SK-N-SH (cell line): ENCODE data around the gene NRL. TPM values are rescaled to one million over a fixed set of nuclear protein-coding genes. Genes with fewer than 3 reads are reported as not detected.
A peak's percentile ranks its signal among the peaks of the same experiment; 100 is the strongest.

ENCODE experiments used
- CTCF ChIA-PET: fragments of 300-600, 350-600 bp; formaldehyde crosslinking; extraction: SDS; loops from one replicate; lab custom pipeline; 2021; lab: Yijun Ruan, JAX
- POLR2A ChIA-PET: fragments of 350-600 bp; sonication (Branson Sonifier 250); formaldehyde crosslinking; extraction: SDS; loops from one replicate; lab custom pipeline; 2020; ENCODE audit warnings: antibody characterized with exemption, inconsistent platforms; lab: Yijun Ruan, JAX
- DNase-seq: peaks from one replicate; pipeline ENCODE4 v3.0.0; 2012
- H2AFZ ChIP-seq: fragments of 200-600 bp; sonication (generic); 2 replicates; pipeline ENCODE4 v1.8.1; 2016; ENCODE audit warnings: antibody characterized with exemption, mild to moderate bottlenecking, low read depth
- H3F3A ChIP-seq: fragments of 200-600 bp; sonication (generic); replicated peaks from 2 replicates; pipeline ENCODE3; 2016; ENCODE audit warnings: antibody characterized with exemption, mild to moderate bottlenecking; ENCODE audit not compliant: insufficient read depth
- H3K27ac ChIP-seq, 2 experiments: fragments of 200-500 bp in 1 of 2; fragments of 200-600 bp in 1 of 2; sonication (Bioruptor generic) in 1 of 2; sonication (generic), shearing (Covaris generic) in 1 of 2; 2 replicates each; pipeline versions ENCODE4 v1.5.1 to v1.6.1; 2014 to 2016; ENCODE audit warnings: low read depth in 2 of 2, inconsistent platforms in 1 of 2, low read length in 1 of 2, mild to moderate bottlenecking in 1 of 2, mixed read lengths in 1 of 2
- H3K27me3 ChIP-seq: fragments of 200-600 bp; sonication (generic), shearing (Covaris generic); 2 replicates; pipeline ENCODE4 v1.6.1; 2016; ENCODE audit warnings: mixed run types; ENCODE audit not compliant: insufficient read depth
- H3K36me3 ChIP-seq, 2 experiments: fragments of 200-500 bp in 1 of 2; fragments of 200-600 bp in 1 of 2; sonication (Bioruptor generic) in 1 of 2; sonication (generic) in 1 of 2; replicated peaks in 1 of 2; 2 replicates each; pipeline versions ENCODE3 to v1.5.1; 2014 to 2016; ENCODE audit warnings: low read length in 1 of 2, mild to moderate bottlenecking in 1 of 2; ENCODE audit not compliant: insufficient read depth in 2 of 2, control insufficient read depth in 1 of 2
- H3K4me1 ChIP-seq, 2 experiments: fragments of 200-500 bp in 1 of 2; fragments of 200-600 bp in 1 of 2; sonication (Bioruptor generic) in 1 of 2; sonication (generic), shearing (Covaris generic) in 1 of 2; 2 replicates each; pipeline versions ENCODE4 v1.5.1 to v1.6.1; 2014 to 2016; ENCODE audit warnings: low read depth in 1 of 2, low read length in 1 of 2, mixed run types in 1 of 2; ENCODE audit not compliant: insufficient read depth in 2 of 2, control insufficient read depth in 1 of 2
- H3K4me2 ChIP-seq: fragments of 200-600 bp; sonication (generic), shearing (Covaris generic); 2 replicates; pipeline ENCODE4 v1.6.1; 2017; ENCODE audit warnings: mixed run types
- H3K4me3 ChIP-seq, 2 experiments: fragments of 200-500 bp in 1 of 2; fragments of 200-600 bp in 1 of 2; sonication (Bioruptor generic) in 1 of 2; sonication (generic), shearing (Covaris generic) in 1 of 2; 2 replicates each; pipeline versions ENCODE4 v1.5.1 to v1.8.1; 2014 to 2016; ENCODE audit warnings: low read depth in 2 of 2, inconsistent platforms in 1 of 2, low read length in 1 of 2, mild to moderate bottlenecking in 1 of 2, mixed read lengths in 1 of 2, moderate library complexity in 1 of 2
- H3K79me2 ChIP-seq: fragments of 200-600 bp; sonication (generic); 2 replicates; pipeline ENCODE4 v1.8.1; 2017; ENCODE audit warnings: mild to moderate bottlenecking; ENCODE audit not compliant: insufficient read depth
- H3K9ac ChIP-seq: fragments of 200-600 bp; sonication (generic); 2 replicates; pipeline ENCODE4 v1.6.1; 2017; ENCODE audit warnings: mixed run types
- H3K9me2 ChIP-seq: fragments of 200-600 bp; sonication (generic); 2 replicates; pipeline ENCODE4 v1.6.1; 2017; ENCODE audit warnings: mixed run types
- H3K9me3 ChIP-seq: fragments of 200-600 bp; sonication (generic); 2 replicates; pipeline ENCODE4 v1.6.1; 2017; ENCODE audit warnings: mixed run types, mild to moderate bottlenecking, moderate library complexity
- H4K20me1 ChIP-seq: fragments of 200-600 bp; sonication (generic); 2 replicates; pipeline ENCODE4 v1.6.1; 2017; ENCODE audit warnings: mild to moderate bottlenecking, mixed run types; ENCODE audit not compliant: insufficient read depth
- ELF1 ChIP-seq: IDR thresholded peaks from 2 replicates; pipeline ENCODE4 v1.4.0; 2012
- JUND ChIP-seq: IDR thresholded peaks from 2 replicates; pipeline ENCODE4 v1.4.0; 2012
- MXI1 ChIP-seq: IDR thresholded peaks from 2 replicates; pipeline ENCODE4 v1.6.1; 2012; ENCODE audit warnings: mild to moderate bottlenecking, low read depth, low read length, improper control_type of control experiment
- NRF1 ChIP-seq: IDR thresholded peaks from 2 replicates; pipeline ENCODE4 v1.6.1; 2012; ENCODE audit warnings: low read depth, mild to moderate bottlenecking, low read length
- POLR2AphosphoS5 ChIP-seq: IDR thresholded peaks from 2 replicates; pipeline ENCODE4 v1.6.1; 2012; ENCODE audit warnings: low read depth, low read length
- RCOR1 ChIP-seq: fragments of 150-350 bp; IDR thresholded peaks from 2 replicates; pipeline ENCODE4 v1.6.1; 2017; ENCODE audit warnings: antibody characterized with exemption, low read length
- SMC3 ChIP-seq: IDR thresholded peaks from 2 replicates; pipeline ENCODE4 v1.6.1; 2012; ENCODE audit warnings: low read depth, low read length, improper control_type of control experiment
- WGBS: methylation state at CpG from one replicate; pipeline ENCODE4 v1.1.6; 2017; ENCODE audit warnings: low lambda C conversion rate; 5-methylcytosine and 5-hydroxymethylcytosine counted together
- polyA plus RNA-seq, 3 experiments: library from polyadenylated mRNA; depleted of rRNA; stranded (reverse); fragments of >200 nt; gene quantifications; 2 replicates each; pipeline ENCODE4 v1.2.3, GENCODE V29; 2012
- TF ChIP-seq, protein P1 (sequence below): IDR thresholded peaks from 2 replicates; pipeline ENCODE4 v1.6.1; 2012; ENCODE audit warnings: mild to moderate bottlenecking, low read depth, low read length, moderate library complexity
- TF ChIP-seq, protein P2 (sequence below): fragments of 150-350 bp; IDR thresholded peaks from 2 replicates; pipeline ENCODE4 v1.6.1; 2016; ENCODE audit warnings: mild to moderate bottlenecking, low read depth, low read length
- TF ChIP-seq, protein P3 (sequence below): IDR thresholded peaks from 2 replicates; pipeline ENCODE4; 2012

Gene NRL
- polyA plus RNA-seq, 1 of the 3 experiments (the other 2 are of a cell fraction) = 0.76 TPM

GRCh38 chr14:24053548-24054323 is 61.0 kb downstream of the NRL start:
- CTCF ChIA-PET = interaction anchor here (0.6 to 42.8 kb wide), 7 partner anchors 8 to 244 kb away, joined by 3 to 1159 read pairs (median 3); partner anchors contain the start of gene PCK2
- POLR2A ChIA-PET = interaction anchor here (1.2 to 3.1 kb wide), 4 partner anchors 26 to 60 kb away, joined by 4 to 14 read pairs (median 6); partner anchors contain the start of gene PCK2
- no peaks in the 10 kb centered on the region for H4K20me1 ChIP-seq
- no peaks in the 10 kb centered on the region for H3K36me3 ChIP-seq
- no peak overlapping the region for H3K9ac ChIP-seq
- no peak overlapping the region for H3K4me2 ChIP-seq
- peaks cover 0 to 20% of the 10 kb centered on the region in 2 experiments; a peak in 1 of 4 replicates for H3K4me1 ChIP-seq
- no peaks in the 10 kb centered on the region for H3K79me2 ChIP-seq
- H3K27me3 ChIP-seq = no peaks in the 10 kb centered on the region
- no peak for TF ChIP-seq RCOR1
- TF ChIP-seq POLR2AphosphoS5 = no peak
- no peak for TF ChIP-seq MXI1
- no peak for TF ChIP-seq JUND
- TF ChIP-seq, protein P1, sequence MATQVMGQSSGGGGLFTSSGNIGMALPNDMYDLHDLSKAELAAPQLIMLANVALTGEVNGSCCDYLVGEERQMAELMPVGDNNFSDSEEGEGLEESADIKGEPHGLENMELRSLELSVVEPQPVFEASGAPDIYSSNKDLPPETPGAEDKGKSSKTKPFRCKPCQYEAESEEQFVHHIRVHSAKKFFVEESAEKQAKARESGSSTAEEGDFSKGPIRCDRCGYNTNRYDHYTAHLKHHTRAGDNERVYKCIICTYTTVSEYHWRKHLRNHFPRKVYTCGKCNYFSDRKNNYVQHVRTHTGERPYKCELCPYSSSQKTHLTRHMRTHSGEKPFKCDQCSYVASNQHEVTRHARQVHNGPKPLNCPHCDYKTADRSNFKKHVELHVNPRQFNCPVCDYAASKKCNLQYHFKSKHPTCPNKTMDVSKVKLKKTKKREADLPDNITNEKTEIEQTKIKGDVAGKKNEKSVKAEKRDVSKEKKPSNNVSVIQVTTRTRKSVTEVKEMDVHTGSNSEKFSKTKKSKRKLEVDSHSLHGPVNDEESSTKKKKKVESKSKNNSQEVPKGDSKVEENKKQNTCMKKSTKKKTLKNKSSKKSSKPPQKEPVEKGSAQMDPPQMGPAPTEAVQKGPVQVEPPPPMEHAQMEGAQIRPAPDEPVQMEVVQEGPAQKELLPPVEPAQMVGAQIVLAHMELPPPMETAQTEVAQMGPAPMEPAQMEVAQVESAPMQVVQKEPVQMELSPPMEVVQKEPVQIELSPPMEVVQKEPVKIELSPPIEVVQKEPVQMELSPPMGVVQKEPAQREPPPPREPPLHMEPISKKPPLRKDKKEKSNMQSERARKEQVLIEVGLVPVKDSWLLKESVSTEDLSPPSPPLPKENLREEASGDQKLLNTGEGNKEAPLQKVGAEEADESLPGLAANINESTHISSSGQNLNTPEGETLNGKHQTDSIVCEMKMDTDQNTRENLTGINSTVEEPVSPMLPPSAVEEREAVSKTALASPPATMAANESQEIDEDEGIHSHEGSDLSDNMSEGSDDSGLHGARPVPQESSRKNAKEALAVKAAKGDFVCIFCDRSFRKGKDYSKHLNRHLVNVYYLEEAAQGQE = no peak
- TF ChIP-seq, protein P2, sequence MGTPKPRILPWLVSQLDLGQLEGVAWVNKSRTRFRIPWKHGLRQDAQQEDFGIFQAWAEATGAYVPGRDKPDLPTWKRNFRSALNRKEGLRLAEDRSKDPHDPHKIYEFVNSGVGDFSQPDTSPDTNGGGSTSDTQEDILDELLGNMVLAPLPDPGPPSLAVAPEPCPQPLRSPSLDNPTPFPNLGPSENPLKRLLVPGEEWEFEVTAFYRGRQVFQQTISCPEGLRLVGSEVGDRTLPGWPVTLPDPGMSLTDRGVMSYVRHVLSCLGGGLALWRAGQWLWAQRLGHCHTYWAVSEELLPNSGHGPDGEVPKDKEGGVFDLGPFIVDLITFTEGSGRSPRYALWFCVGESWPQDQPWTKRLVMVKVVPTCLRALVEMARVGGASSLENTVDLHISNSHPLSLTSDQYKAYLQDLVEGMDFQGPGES = no peak
- TF ChIP-seq SMC3 = no peak
- TF ChIP-seq NRF1 = no peak
- no peak for TF ChIP-seq ELF1
- TF ChIP-seq, protein P3, sequence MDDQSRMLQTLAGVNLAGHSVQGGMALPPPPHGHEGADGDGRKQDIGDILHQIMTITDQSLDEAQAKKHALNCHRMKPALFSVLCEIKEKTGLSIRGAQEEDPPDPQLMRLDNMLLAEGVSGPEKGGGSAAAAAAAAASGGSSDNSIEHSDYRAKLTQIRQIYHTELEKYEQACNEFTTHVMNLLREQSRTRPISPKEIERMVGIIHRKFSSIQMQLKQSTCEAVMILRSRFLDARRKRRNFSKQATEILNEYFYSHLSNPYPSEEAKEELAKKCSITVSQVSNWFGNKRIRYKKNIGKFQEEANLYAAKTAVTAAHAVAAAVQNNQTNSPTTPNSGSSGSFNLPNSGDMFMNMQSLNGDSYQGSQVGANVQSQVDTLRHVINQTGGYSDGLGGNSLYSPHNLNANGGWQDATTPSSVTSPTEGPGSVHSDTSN = no peak
- TF ChIP-seq, all 33 proteins: peak for 0
- Histone ChIP-seq H3K9me2 (no peaks in the 10 kb centered on the region), H2AFZ (no peak overlapping the region), H3K4me3 (no peak overlapping the region), H3F3A (no peaks in the 10 kb centered on the region), H3K27ac (no peak overlapping the region), H3K9me3 (no peaks in the 10 kb centered on the region)
- DNase-seq = peak; percentile 12
- 59% methylated on average over 8 of the region's 10 CpGs for WGBS
